Measurements from ENCODE around the gene LIN37. TPM values are rescaled to one million over a fixed set of nuclear protein-coding genes. Genes with fewer than 3 reads are reported as not detected.

LIN37 gene
- total and polyA plus RNA-seq, 9 of the 15 experiments (the other 6 are each of a cell fraction or from before 2014, with no cell fraction given) = 1.2 to 12.5 (median 8.6) TPM

GRCh38 chr19:35748106-35749020 lies at the start of gene LIN37 (continued):
- no peak for TF ChIP-seq GABPB2 (CRISPR knock-in tag; conservative IDR thresholded peaks at IDR 0.05)
- TF ChIP-seq FOXK1 (CRISPR knock-in tag; IDR thresholded peaks at IDR 0.05; ENCODE audit: borderline replicate concordance) = no peak
- TF ChIP-seq ZBTB2 (IDR thresholded peaks at IDR 0.05) = 0 out of 2 replicates have a peak, but pooled peaks have one; percentile 11
- TF ChIP-seq ZBTB11 (CRISPR knock-in tag; IDR thresholded peaks at IDR 0.05) = peak in 1 of 3 experiments; percentile 76; a peak in 2 of 6 replicates
- no peak for TF ChIP-seq ZNF764 (CRISPR knock-in tag; IDR thresholded peaks at IDR 0.05; ENCODE audit: low read depth)
- TF ChIP-seq, protein P1, sequence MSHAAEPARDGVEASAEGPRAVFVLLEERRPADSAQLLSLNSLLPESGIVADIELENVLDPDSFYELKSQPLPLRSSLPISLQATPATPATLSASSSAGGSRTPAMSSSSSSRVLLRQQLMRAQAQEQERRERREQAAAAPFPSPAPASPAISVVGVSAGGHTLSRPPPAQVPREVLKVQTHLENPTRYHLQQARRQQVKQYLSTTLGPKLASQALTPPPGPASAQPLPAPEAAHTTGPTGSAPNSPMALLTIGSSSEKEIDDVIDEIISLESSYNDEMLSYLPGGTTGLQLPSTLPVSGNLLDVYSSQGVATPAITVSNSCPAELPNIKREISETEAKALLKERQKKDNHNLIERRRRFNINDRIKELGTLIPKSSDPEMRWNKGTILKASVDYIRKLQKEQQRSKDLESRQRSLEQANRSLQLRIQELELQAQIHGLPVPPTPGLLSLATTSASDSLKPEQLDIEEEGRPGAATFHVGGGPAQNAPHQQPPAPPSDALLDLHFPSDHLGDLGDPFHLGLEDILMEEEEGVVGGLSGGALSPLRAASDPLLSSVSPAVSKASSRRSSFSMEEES (CRISPR knock-in tag; IDR thresholded peaks at IDR 0.05) = no peak
- TF ChIP-seq STAT6 (CRISPR knock-in tag; IDR thresholded peaks at IDR 0.05) = no peak
- TF ChIP-seq NEUROD1 (IDR thresholded peaks at IDR 0.05; ENCODE audit: borderline replicate concordance, low read depth, low read length, partially characterized antibody) = peak; percentile 80
- TF ChIP-seq FOXP1 (CRISPR knock-in tag; IDR thresholded peaks at IDR 0.05) = no peak
- peak; percentile 96 for TF ChIP-seq NR2C1 (IDR thresholded peaks at IDR 0.05)
- peak; percentile 98 for TF ChIP-seq NR2C1 (tag; IDR thresholded peaks at IDR 0.05)
- TF ChIP-seq ESRRA (IDR thresholded peaks at IDR 0.05; ENCODE audit: borderline replicate concordance, low read depth) = peak; percentile 47; the same call in 1 of the 2 replicates
- TF ChIP-seq PHF20 (IDR thresholded peaks at IDR 0.05; ENCODE audit: partially characterized antibody) = peak; percentile 49
- TF ChIP-seq USF2 (CRISPR knock-in tag; IDR thresholded peaks at IDR 0.05) = no peak

Data from K562 (cell line).